H9 (cell line): ENCODE data around the gene TM6SF1. TPM values are rescaled to one million over a fixed set of nuclear protein-coding genes. Genes with fewer than 3 reads are reported as not detected.

Experiments
- DNase-seq: peaks from one replicate; pipeline ENCODE4 v3.0.0-alpha.2; 2017
- H2AFZ ChIP-seq: one replicate; pipeline ENCODE4 v1.6.1; 2013; ENCODE audit warnings: mild to moderate bottlenecking, low read length, control low read depth, moderate library complexity
- H2AK5ac ChIP-seq: 2 replicates; pipeline ENCODE4 v1.6.1; 2013; ENCODE audit warnings: low read length, control low read depth, mixed read lengths; ENCODE audit not compliant: insufficient read length
- H2BK120ac ChIP-seq: one replicate; pipeline ENCODE4 v1.6.1; 2013; ENCODE audit warnings: low read depth, mild to moderate bottlenecking, low read length, control low read depth, inconsistent platforms; ENCODE audit not compliant: poor library complexity, severe bottlenecking
- H2BK12ac ChIP-seq: 2 replicates; pipeline ENCODE4 v1.6.1; 2013; ENCODE audit warnings: low read length, control low read depth, mixed read lengths, low read depth; ENCODE audit not compliant: insufficient read length
- H2BK15ac ChIP-seq: 2 replicates; pipeline ENCODE4 v1.6.1; 2013; ENCODE audit warnings: low read depth, low read length, control low read depth
- H2BK20ac ChIP-seq: one replicate; pipeline ENCODE4 v1.6.1; 2013; ENCODE audit warnings: low read depth, mild to moderate bottlenecking, low read length, control low read depth, inconsistent platforms; ENCODE audit not compliant: poor library complexity, severe bottlenecking
- H2BK5ac ChIP-seq: 2 replicates; pipeline ENCODE4 v1.6.1; 2013; ENCODE audit warnings: low read length, control low read depth, mixed read lengths; ENCODE audit not compliant: insufficient read length
- H3K14ac ChIP-seq: 2 replicates; pipeline ENCODE4 v1.6.1; 2013; ENCODE audit warnings: low read length, control low read depth; ENCODE audit not compliant: insufficient read depth
- H3K18ac ChIP-seq: 2 replicates; pipeline ENCODE4 v1.6.1; 2013; ENCODE audit warnings: low read depth, mild to moderate bottlenecking, mixed read lengths, low read length, control low read depth; ENCODE audit not compliant: insufficient read length
- H3K23ac ChIP-seq: 2 replicates; pipeline ENCODE4 v1.6.1; 2013; ENCODE audit warnings: low read length, control low read depth, mixed read lengths, low read depth; ENCODE audit not compliant: insufficient read length
- H3K23me2 ChIP-seq: 2 replicates; pipeline ENCODE4 v1.6.1; 2013; ENCODE audit warnings: low read depth, mild to moderate bottlenecking, mixed read lengths, low read length, control low read depth; ENCODE audit not compliant: insufficient read length, poor library complexity, severe bottlenecking
- H3K27ac ChIP-seq: 2 replicates; pipeline ENCODE4 v1.5.1; 2013; ENCODE audit warnings: low read length, control low read depth, mixed read lengths, low read depth; ENCODE audit not compliant: insufficient read length
- H3K27me3 ChIP-seq: 2 replicates; pipeline ENCODE4 v1.6.1; 2013; ENCODE audit warnings: low read length, control low read depth, inconsistent platforms; ENCODE audit not compliant: insufficient read depth
- H3K4ac ChIP-seq: 2 replicates; pipeline ENCODE4 v1.6.1; 2013; ENCODE audit warnings: low read depth, mild to moderate bottlenecking, control low read depth, inconsistent platforms, low read length, moderate library complexity
- H3K4me1 ChIP-seq: 2 replicates; pipeline ENCODE4 v1.6.1; 2013; ENCODE audit warnings: low read length, control low read depth, inconsistent platforms; ENCODE audit not compliant: insufficient read depth
- H3K4me2 ChIP-seq: 2 replicates; pipeline ENCODE4 v1.6.1; 2013; ENCODE audit warnings: low read length, control low read depth, mixed read lengths; ENCODE audit not compliant: insufficient read length, insufficient read depth
- H3K56ac ChIP-seq: 2 replicates; pipeline ENCODE4 v1.6.1; 2013; ENCODE audit warnings: low read depth, mild to moderate bottlenecking, mixed read lengths, low read length, control low read depth; ENCODE audit not compliant: insufficient read length
- H3K79me1 ChIP-seq: 2 replicates; pipeline ENCODE4 v1.6.1; 2013; ENCODE audit warnings: low read depth, mild to moderate bottlenecking, moderate library complexity, low read length, control low read depth, inconsistent platforms; ENCODE audit not compliant: insufficient read depth, poor library complexity, severe bottlenecking
- H3K79me2 ChIP-seq: 2 replicates; pipeline ENCODE4 v1.6.1; 2013; ENCODE audit warnings: low read length, control low read depth, inconsistent platforms; ENCODE audit not compliant: insufficient read depth
- H3K9ac ChIP-seq: 2 replicates; pipeline ENCODE4 v1.6.1; 2013; ENCODE audit warnings: low read length, control low read depth, mixed read lengths; ENCODE audit not compliant: insufficient read length; ENCODE audit errors: extremely low read depth
- H3K9me3 ChIP-seq: one replicate; pipeline ENCODE4 v1.6.1; 2013; ENCODE audit warnings: low read depth, low read length, inconsistent platforms; ENCODE audit not compliant: control insufficient read depth
- H3T11ph ChIP-seq: one replicate; pipeline ENCODE4 v1.6.1; 2013; ENCODE audit warnings: mild to moderate bottlenecking, low read length, control low read depth, inconsistent platforms
- H4K20me1 ChIP-seq: one replicate; pipeline ENCODE4 v1.6.1; 2013; ENCODE audit not compliant: control insufficient read depth, insufficient read length, insufficient read depth
- H4K5ac ChIP-seq: 2 replicates; pipeline ENCODE4 v1.6.1; 2013; ENCODE audit warnings: low read depth, mild to moderate bottlenecking, mixed read lengths, low read length, control low read depth; ENCODE audit not compliant: insufficient read length
- H4K8ac ChIP-seq: replicated peaks from 2 replicates; pipeline ENCODE4 v1.6.1; 2013; ENCODE audit warnings: low read length, control low read depth, mixed read lengths, low read depth; ENCODE audit not compliant: insufficient read length
- H4K91ac ChIP-seq: 2 replicates; pipeline ENCODE4 v1.6.1; 2013; ENCODE audit warnings: low read depth, mild to moderate bottlenecking, moderate library complexity, mixed read lengths, low read length, control low read depth; ENCODE audit not compliant: insufficient read length
- H3K27ac Mint-ChIP-seq, 3 experiments: 2 replicates in 2 of 3; 3 replicates in 1 of 3; pipeline ENCODE4 v1.8.0; 2020 to 2021; ENCODE audit warnings: mixed read lengths in 3 of 3, mild to moderate bottlenecking in 1 of 3, moderate library complexity in 1 of 3
- H3K27me3 Mint-ChIP-seq: 2 replicates; pipeline ENCODE4 v1.8.0; 2021; ENCODE audit warnings: low read depth, mild to moderate bottlenecking, moderate library complexity, mixed read lengths
- H3K36me3 Mint-ChIP-seq, 3 experiments: 2 replicates in 2 of 3; 3 replicates in 1 of 3; pipeline ENCODE4 v1.8.0; 2020 to 2021; ENCODE audit warnings: low read depth in 3 of 3, mixed read lengths in 3 of 3; ENCODE audit not compliant: insufficient read depth in 1 of 3
- H3K4me1 Mint-ChIP-seq, 2 experiments: 2 replicates each; pipeline ENCODE4 v1.8.0; 2020; ENCODE audit warnings: mixed read lengths in 2 of 2
- H3K4me3 Mint-ChIP-seq, 2 experiments: 2 replicates in 1 of 2; 3 replicates in 1 of 2; pipeline ENCODE4 v1.8.0; 2020 to 2021; ENCODE audit warnings: mild to moderate bottlenecking in 2 of 2, mixed read lengths in 2 of 2, moderate library complexity in 1 of 2
- H3K9me3 Mint-ChIP-seq, 2 experiments: 2 replicates in 1 of 2; 3 replicates in 1 of 2; pipeline ENCODE4 v1.8.0; 2020; ENCODE audit warnings: mild to moderate bottlenecking in 2 of 2, mixed read lengths in 2 of 2, moderate library complexity in 1 of 2
- WGBS: extraction: QIAGEN DNeasy Blood & Tissue Kit; methylation state at CpG from one replicate; pipeline ENCODE4 v1.1.7; 2013; ENCODE audit warnings: missing lambda C conversion rate, low lambda C conversion rate, mixed read lengths; ENCODE audit not compliant: insufficient read length; ENCODE audit errors: extremely low coverage; 5-methylcytosine and 5-hydroxymethylcytosine counted together
- total RNA-seq: library from RNA; stranded (reverse); gene quantifications from 2 replicates; pipeline ENCODE4 v1.2.1, GENCODE V29; 2021
- TF ChIP-seq, protein P1 (sequence below): fragments of 200-600 bp; sonication (generic); conservative IDR thresholded peaks from 3 replicates; pipeline ENCODE4 v1.8.0; 2021; ENCODE audit warnings: antibody characterized with exemption, mild to moderate bottlenecking

The TM6SF1 gene
- total RNA-seq, 1 experiment from 2014 or later, result 0.96 TPM

DNA sequence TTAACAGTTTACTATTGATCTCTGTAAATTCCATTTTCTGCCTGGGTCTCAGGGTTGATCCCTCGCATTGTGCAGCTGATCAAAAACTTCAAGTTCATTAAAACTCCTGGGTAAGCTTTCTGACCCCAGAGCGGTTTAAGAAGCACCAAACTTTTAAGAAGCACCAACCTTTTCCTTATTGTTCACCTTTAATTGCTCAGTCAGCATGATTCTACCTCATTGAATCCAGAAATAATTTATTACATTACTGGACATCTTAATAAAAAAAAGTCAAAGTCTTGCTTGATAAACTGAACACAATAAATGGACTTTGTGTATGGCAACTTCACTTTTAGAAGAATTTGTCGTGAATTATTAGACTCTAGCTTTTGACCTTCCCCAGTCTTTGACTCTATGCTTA lies 53.3 kb downstream of the TM6SF1 start:
- Histone ChIP-seq H3K79me2 (peaks cover 6% of the 10 kb centered on the region; the same call in 1 of the 2 replicates), H3K27me3 (no peaks in the 10 kb centered on the region), H3T11ph (no peak overlapping the region), H2BK120ac (no peak overlapping the region), H3K4me2 (no peak overlapping the region), H4K91ac (no peak overlapping the region), H3K79me1 (no peaks in the 10 kb centered on the region), H3K23me2 (no peaks in the 10 kb centered on the region), H4K8ac (no peak overlapping the region), H2AK5ac (no peak overlapping the region), H2BK12ac (no peak overlapping the region), H4K5ac (no peak overlapping the region), H3K27ac (no peak overlapping the region), H3K23ac (no peak overlapping the region), H3K14ac (no peak overlapping the region), H2BK15ac (no peak overlapping the region), H2AFZ (no peak overlapping the region), H3K9ac (no peak overlapping the region), H3K4me1 (no peaks in the 10 kb centered on the region), H4K20me1 (no peaks in the 10 kb centered on the region), H2BK5ac (no peak overlapping the region), H3K18ac (no peak overlapping the region), H2BK20ac (no peak overlapping the region), H3K4ac (no peak overlapping the region), H3K9me3 (no peaks in the 10 kb centered on the region), H3K56ac (no peak overlapping the region)
- no peak for DNase-seq
- H3K27ac Mint-ChIP-seq, result no peak overlapping the region
- H3K36me3 Mint-ChIP-seq, result peaks cover 10 to 46% (median 41%) of the 10 kb centered on the region in 3 experiments; a peak in 6 of 7 replicates
- no peaks in the 10 kb centered on the region for H3K9me3 Mint-ChIP-seq
- peaks cover 5 to 11% of the 10 kb centered on the region in 2 experiments for H3K4me1 Mint-ChIP-seq
- H3K4me3 Mint-ChIP-seq, result no peak overlapping the region
- TF ChIP-seq, protein P1, sequence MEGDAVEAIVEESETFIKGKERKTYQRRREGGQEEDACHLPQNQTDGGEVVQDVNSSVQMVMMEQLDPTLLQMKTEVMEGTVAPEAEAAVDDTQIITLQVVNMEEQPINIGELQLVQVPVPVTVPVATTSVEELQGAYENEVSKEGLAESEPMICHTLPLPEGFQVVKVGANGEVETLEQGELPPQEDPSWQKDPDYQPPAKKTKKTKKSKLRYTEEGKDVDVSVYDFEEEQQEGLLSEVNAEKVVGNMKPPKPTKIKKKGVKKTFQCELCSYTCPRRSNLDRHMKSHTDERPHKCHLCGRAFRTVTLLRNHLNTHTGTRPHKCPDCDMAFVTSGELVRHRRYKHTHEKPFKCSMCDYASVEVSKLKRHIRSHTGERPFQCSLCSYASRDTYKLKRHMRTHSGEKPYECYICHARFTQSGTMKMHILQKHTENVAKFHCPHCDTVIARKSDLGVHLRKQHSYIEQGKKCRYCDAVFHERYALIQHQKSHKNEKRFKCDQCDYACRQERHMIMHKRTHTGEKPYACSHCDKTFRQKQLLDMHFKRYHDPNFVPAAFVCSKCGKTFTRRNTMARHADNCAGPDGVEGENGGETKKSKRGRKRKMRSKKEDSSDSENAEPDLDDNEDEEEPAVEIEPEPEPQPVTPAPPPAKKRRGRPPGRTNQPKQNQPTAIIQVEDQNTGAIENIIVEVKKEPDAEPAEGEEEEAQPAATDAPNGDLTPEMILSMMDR, result no peak
- no peaks in the 10 kb centered on the region for H3K27me3 Mint-ChIP-seq
- no CpG with 5 or more reads among the region's 3 CpGs for WGBS
